Measurements from ENCODE around the gene FREM3.
"Not testable (repeated sequence)": the region's sequence is repeated elsewhere in the genome, so short reads cannot be mapped to it uniquely, and the experiment has no call there.

Gene FREM3

DNA sequence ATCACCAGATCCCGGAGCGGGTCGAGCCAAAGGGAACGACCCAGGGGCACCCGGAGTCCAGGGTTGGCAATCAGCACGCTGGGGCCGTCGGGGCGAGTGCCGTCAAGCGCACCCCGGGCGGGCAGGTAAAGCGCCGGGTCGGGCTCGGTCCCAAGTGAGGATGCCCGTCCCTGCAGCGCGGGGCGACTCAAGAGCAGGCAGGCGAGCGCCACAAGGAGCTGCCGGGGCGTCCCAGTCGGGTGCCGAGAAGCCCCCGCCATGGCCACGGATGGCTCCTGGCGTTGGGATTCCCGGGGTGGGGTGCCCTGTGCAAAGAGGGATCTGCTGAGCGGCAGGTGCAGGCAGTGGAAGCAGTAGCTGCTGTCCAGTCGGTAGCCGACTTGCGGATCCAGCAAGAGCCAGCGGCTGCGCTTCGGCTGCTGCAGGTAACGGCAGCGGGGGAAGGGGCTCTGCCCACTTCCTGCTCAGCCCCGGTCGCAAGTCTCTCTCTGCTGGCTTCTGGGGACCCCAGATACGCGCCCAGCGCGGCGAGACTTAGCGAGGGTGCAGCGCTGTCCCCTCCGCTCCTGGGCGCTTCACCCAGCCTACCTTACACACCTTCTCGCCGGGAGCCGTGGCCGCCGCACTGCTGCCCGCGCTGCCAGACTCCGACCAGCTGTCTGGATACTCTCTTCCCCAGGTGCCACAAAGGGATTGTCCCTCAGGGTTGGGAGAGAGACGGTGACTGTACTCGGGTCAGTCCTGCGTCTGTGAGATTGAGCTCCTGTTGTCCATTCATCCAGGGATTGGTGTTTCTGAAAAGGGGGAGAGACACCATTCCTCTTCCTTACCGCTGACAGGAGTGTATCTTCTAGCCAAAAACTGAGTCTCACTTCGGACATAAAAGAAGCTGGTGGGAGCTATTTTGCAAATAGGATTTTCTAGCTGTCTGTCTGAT, at the start of gene FREM3:
Gene FREM3 (minus strand): TSS at position 260 of the 937 bp plus-strand sequence. CDS start 0 bp downstream, at position 260.
- H3K27me3 Mint-ChIP-seq (ENCODE audit: low read depth, poor library complexity), result peaks cover 94% of the 10 kb centered on the region
- peak within 1 kb of the TSS; percentile 81 for H3K4me3 Mint-ChIP-seq
- TF ChIP-seq, protein P1, sequence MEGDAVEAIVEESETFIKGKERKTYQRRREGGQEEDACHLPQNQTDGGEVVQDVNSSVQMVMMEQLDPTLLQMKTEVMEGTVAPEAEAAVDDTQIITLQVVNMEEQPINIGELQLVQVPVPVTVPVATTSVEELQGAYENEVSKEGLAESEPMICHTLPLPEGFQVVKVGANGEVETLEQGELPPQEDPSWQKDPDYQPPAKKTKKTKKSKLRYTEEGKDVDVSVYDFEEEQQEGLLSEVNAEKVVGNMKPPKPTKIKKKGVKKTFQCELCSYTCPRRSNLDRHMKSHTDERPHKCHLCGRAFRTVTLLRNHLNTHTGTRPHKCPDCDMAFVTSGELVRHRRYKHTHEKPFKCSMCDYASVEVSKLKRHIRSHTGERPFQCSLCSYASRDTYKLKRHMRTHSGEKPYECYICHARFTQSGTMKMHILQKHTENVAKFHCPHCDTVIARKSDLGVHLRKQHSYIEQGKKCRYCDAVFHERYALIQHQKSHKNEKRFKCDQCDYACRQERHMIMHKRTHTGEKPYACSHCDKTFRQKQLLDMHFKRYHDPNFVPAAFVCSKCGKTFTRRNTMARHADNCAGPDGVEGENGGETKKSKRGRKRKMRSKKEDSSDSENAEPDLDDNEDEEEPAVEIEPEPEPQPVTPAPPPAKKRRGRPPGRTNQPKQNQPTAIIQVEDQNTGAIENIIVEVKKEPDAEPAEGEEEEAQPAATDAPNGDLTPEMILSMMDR (IDR thresholded peaks at IDR 0.05), result no peak
- DNase-seq, result peak; percentile 41
- H3K27ac Mint-ChIP-seq, result no peak within 1 kb of the TSS
- H3K4me1 Mint-ChIP-seq, result peaks cover 5% of the 10 kb centered on the region
- H3K9me3 Mint-ChIP-seq, result peaks cover 8% of the 10 kb centered on the region
- no peaks in the 10 kb centered on the region for H3K36me3 Mint-ChIP-seq (ENCODE audit: low read depth)

DNA sequence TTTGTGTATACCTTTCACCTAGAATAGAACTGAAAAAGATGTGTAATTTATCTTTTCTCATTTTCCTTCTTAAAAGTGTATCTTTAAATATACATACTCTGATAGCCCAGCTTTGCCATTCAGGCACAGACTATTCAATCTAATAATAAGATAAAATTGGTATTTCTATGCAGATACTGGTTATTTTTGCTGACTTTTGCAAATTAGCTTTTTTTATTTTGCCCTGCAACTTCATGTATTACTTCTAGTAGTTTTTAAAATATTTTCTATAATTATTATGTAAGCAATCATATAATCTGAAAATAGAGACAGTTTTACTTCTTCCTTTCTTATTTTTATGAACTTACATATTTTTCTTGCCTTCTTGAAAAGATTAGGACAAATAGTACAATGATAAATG, 45.4 kb upstream of the FREM3 start:
- H3K27me3 Mint-ChIP-seq (ENCODE audit: low read depth, poor library complexity), result peaks cover 5% of the 10 kb centered on the region
- no peak overlapping the region for H3K27ac Mint-ChIP-seq
- no peaks in the 10 kb centered on the region for H3K9me3 Mint-ChIP-seq
- TF ChIP-seq, protein P1 (IDR thresholded peaks at IDR 0.05), result no peak
- DNase-seq, result no peak
- H3K36me3 Mint-ChIP-seq (ENCODE audit: low read depth), result no peaks in the 10 kb centered on the region
- no peak overlapping the region for H3K4me3 Mint-ChIP-seq
- no peaks in the 10 kb centered on the region for H3K4me1 Mint-ChIP-seq

DNA sequence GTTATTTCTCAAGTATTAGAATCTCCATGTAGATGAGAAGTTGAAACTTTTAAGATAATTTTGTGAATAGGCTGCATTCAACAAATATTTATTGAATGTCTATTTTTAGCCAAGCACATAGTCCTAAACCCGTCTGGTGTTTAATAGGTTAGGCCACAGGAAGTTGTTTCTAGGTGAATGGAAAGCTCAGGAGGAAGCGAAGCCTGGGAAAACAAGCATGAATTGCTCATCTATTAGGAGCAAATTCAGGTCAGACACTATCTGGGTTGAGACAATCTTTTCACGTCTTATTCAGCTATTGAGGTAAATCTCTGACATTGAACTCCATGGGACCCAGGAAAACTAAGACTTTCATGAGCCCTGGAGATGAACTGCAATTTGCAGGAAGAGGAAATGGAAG, 43.1 kb upstream of the FREM3 start:
- Mint-ChIP-seq H3K4me1 (no peaks in the 10 kb centered on the region), H3K36me3 (ENCODE audit: low read depth) (no peaks in the 10 kb centered on the region)
- TF ChIP-seq, protein P1 (IDR thresholded peaks at IDR 0.05), result no peak

DNA sequence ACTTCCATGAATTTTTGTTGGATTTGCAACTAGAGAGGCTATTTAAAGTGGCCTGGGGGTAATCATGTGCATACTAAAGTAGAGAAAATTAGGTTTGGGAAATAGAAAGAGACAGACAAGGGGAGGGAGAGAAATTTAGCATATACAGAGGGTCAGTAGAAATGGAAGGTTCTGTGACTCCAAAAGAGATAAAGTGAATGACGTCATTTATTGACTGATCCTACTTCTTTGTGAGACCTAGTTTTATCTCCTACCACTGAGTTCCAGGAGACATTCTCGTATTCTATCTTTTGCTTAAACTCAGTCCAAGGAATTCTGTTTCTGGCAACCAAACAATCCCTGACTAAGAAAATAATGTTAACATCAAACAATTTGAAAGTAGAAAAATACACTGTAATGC, 42.4 kb upstream of the FREM3 start:
- Mint-ChIP-seq H3K4me1 (no peaks in the 10 kb centered on the region), H3K9me3 (no peaks in the 10 kb centered on the region), H3K36me3 (ENCODE audit: low read depth) (no peaks in the 10 kb centered on the region), H3K27ac (no peak overlapping the region), H3K27me3 (ENCODE audit: low read depth, poor library complexity) (no peaks in the 10 kb centered on the region), H3K4me3 (no peak overlapping the region)
- TF ChIP-seq, protein P1 (IDR thresholded peaks at IDR 0.05), result no peak
- no peak for DNase-seq

More for the DNA sequence above, 43.1 kb upstream of the FREM3 start:
- Mint-ChIP-seq H3K4me3 (no peak overlapping the region), H3K9me3 (no peaks in the 10 kb centered on the region), H3K27me3 (ENCODE audit: low read depth, poor library complexity) (no peaks in the 10 kb centered on the region), H3K27ac (no peak overlapping the region)
- DNase-seq, result no peak

DNA sequence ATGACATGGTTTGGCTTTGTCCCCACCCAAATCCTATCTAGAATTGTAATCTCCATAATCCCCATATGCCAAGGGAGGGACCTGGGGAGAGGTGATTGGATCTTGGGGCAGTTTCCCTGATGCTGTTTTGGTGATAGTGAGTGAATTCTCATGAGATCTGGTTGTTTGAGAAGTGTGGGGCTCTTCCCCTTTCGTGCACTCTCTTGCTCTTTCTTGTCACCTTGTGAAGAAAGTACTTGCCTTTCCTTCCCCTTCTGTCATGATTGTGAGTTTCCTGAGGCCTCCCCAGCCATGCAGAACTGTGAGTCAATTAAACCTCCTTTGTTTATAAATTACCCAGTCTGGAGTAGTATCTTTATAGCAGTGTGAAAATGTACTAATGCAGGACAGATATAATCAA, 36.4 kb upstream of the FREM3 start:
- H3K27me3 Mint-ChIP-seq (ENCODE audit: low read depth, poor library complexity), result peaks cover 3% of the 10 kb centered on the region
- H3K4me1 Mint-ChIP-seq, result peaks cover under 1% of the 10 kb centered on the region
- DNase-seq, result no peak
- TF ChIP-seq, protein P1 (IDR thresholded peaks at IDR 0.05), result no peak
- no peak overlapping the region for H3K4me3 Mint-ChIP-seq
- no peaks in the 10 kb centered on the region for H3K36me3 Mint-ChIP-seq (ENCODE audit: low read depth)
- peaks cover 4% of the 10 kb centered on the region for H3K9me3 Mint-ChIP-seq
- no peak overlapping the region for H3K27ac Mint-ChIP-seq

DNA sequence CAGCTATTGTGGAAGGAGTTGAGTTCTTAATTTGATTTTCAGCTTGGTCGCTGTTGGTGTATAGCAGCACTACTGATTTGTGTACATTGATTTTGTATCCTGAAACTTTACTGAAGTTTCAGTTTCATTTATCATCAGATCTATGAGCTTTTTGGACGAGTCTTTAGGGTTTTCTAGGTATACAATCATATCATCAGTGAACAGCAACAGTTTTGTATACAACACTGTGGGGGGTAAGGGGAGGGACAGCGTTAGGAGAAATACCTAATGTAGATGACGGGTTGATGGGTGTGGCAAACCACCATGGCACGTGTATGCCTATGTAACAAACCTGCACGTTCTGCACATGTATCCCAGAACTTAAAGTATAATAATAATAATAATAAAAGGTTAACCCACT, 35.6 kb upstream of the FREM3 start:
- H3K27me3 Mint-ChIP-seq (ENCODE audit: low read depth, poor library complexity); DNase-seq; H3K9me3 Mint-ChIP-seq; H3K4me3 Mint-ChIP-seq; H3K4me1 Mint-ChIP-seq; H3K27ac Mint-ChIP-seq; H3K36me3 Mint-ChIP-seq (ENCODE audit: low read depth): not testable (repeated sequence)

All from nephron progenitor cell (in vitro differentiated cells).